ENCODE data around the gene CTTNBP2. TPM values are rescaled to one million over a fixed set of nuclear protein-coding genes. Genes with fewer than 3 reads are reported as not detected.

CTTNBP2 gene
- total RNA-seq, 1 donor from 2014 or later, result 2.2 TPM

- DNase-seq (ENCODE audit: low spot score), result no peak
- intact Hi-C loops (cut with DNase I), result no loop called here
Measured at GRCh38 chr7:117829450-117830117, 43.7 kb downstream of the CTTNBP2 start.

- DNase-seq (ENCODE audit: low spot score), result no peak
- intact Hi-C loops (cut with DNase I), result no loop called here
Measured at GRCh38 chr7:117828825-117829224, 44.4 kb downstream of the CTTNBP2 start.

GRCh38 chr7:117827862-117828261 lies 45.4 kb downstream of the CTTNBP2 start:
- intact Hi-C loops (cut with DNase I), result no loop called here
- DNase-seq (ENCODE audit: low spot score), result no peak

GRCh38 chr7:117825132-117825531 lies 48.1 kb downstream of the CTTNBP2 start:
- intact Hi-C loops (cut with DNase I), result no loop called here
- no peak for DNase-seq (ENCODE audit: low spot score)

GRCh38 chr7:117824592-117824991 lies 48.6 kb downstream of the CTTNBP2 start:
- no peak for DNase-seq (ENCODE audit: low spot score)
- intact Hi-C loops (cut with DNase I), result no loop called here

- no peak for DNase-seq (ENCODE audit: low spot score)
- intact Hi-C loops (cut with DNase I), result no loop called here
Measured at GRCh38 chr7:117819558-117819957, 53.7 kb downstream of the CTTNBP2 start.

GRCh38 chr7:117818232-117818631 lies 55.0 kb downstream of the CTTNBP2 start:
- DNase-seq (ENCODE audit: low spot score), result no peak
- intact Hi-C loops (cut with DNase I), result no loop called here

GRCh38 chr7:117816727-117817126 lies 56.5 kb downstream of the CTTNBP2 start:
- DNase-seq (ENCODE audit: low spot score), result no peak
- intact Hi-C loops (cut with DNase I), result no loop called here

- intact Hi-C loops (cut with DNase I), result no loop called here
- DNase-seq (ENCODE audit: low spot score), result no peak
Measured at GRCh38 chr7:117811696-117812095, 61.5 kb downstream of the CTTNBP2 start.

GRCh38 chr7:117810642-117811512 lies 62.4 kb downstream of the CTTNBP2 start:
- DNase-seq (ENCODE audit: low spot score), result no peak
- intact Hi-C loops (cut with DNase I), result no loop called here

GRCh38 chr7:117809958-117810357 lies 63.3 kb downstream of the CTTNBP2 start:
- intact Hi-C loops (cut with DNase I), result no loop called here
- no peak for DNase-seq (ENCODE audit: low spot score)

GRCh38 chr7:117808910-117809705 lies 64.1 kb downstream of the CTTNBP2 start:
- no peak for DNase-seq (ENCODE audit: low spot score)
- intact Hi-C loops (cut with DNase I), result no loop called here

- intact Hi-C loops (cut with DNase I), result no loop called here
- DNase-seq (ENCODE audit: low spot score), result no peak
Measured at GRCh38 chr7:117808341-117808757, 64.9 kb downstream of the CTTNBP2 start.

GRCh38 chr7:117807676-117808075 lies 65.6 kb downstream of the CTTNBP2 start:
- DNase-seq (ENCODE audit: low spot score), result no peak
- intact Hi-C loops (cut with DNase I), result no loop called here

GRCh38 chr7:117806011-117806410 lies 67.2 kb downstream of the CTTNBP2 start:
- intact Hi-C loops (cut with DNase I), result no loop called here
- DNase-seq (ENCODE audit: low spot score), result no peak

GRCh38 chr7:117805241-117805640 lies 68.0 kb downstream of the CTTNBP2 start:
- intact Hi-C loops (cut with DNase I), result no loop called here
- no peak for DNase-seq (ENCODE audit: low spot score)

- intact Hi-C loops (cut with DNase I), result no loop called here
- DNase-seq (ENCODE audit: low spot score), result no peak
Measured at GRCh38 chr7:117803476-117803875, 69.8 kb downstream of the CTTNBP2 start.

- intact Hi-C loops (cut with DNase I), result no loop called here
- no peak for DNase-seq (ENCODE audit: low spot score)
Measured at GRCh38 chr7:117802660-117803059, 70.6 kb downstream of the CTTNBP2 start.

- intact Hi-C loops (cut with DNase I), result no loop called here
- DNase-seq (ENCODE audit: low spot score), result no peak
Measured at GRCh38 chr7:117800841-117801240, 72.4 kb downstream of the CTTNBP2 start.

GRCh38 chr7:117800406-117800805 lies 72.8 kb downstream of the CTTNBP2 start:
- intact Hi-C loops (cut with DNase I), result no loop called here

More at GRCh38 chr7:117800406-117800805, 72.8 kb downstream of the CTTNBP2 start:
- DNase-seq (ENCODE audit: low spot score), result no peak
